Caco-2 (cell line): Measurements from ENCODE around the gene RGS10. TPM values are rescaled to one million over a fixed set of nuclear protein-coding genes. Genes with fewer than 3 reads are reported as not detected.

ENCODE experiments used
- BruUV-seq: library from RNA; stranded (reverse); fragments of 400-500 nt; replicated peaks from 2 replicates; lab custom pipeline; 2021; lab: Mats Ljungman, UMichigan
- CTCF ChIA-PET: fragments of 300-600 bp; sonication (Branson Sonifier 250); formaldehyde crosslinking; loops from one replicate; lab custom pipeline; 2022; ENCODE audit warnings: antibody characterized with exemption; lab: Charles Lee
- POLR2A ChIA-PET: fragments of 300-600 bp; sonication (Branson Sonifier 250); formaldehyde crosslinking; loops from one replicate; lab custom pipeline; 2022; ENCODE audit warnings: antibody characterized with exemption; lab: Charles Lee
- DNase-seq, 2 experiments: peaks; one replicate each; pipeline versions ENCODE4 v3.0.0 to v3.0.0-alpha.2; 2020 to 2022
- H3K27me3 ChIP-seq: replicated peaks from 2 replicates; pipeline ENCODE4 v1.6.0; 2011; ENCODE audit warnings: low read length; ENCODE audit not compliant: control insufficient read depth, insufficient read depth
- H3K36me3 ChIP-seq: 2 replicates; pipeline ENCODE4 v1.5.1; 2011; ENCODE audit warnings: low read length; ENCODE audit not compliant: control insufficient read depth, insufficient read depth
- H3K4me1 ChIP-seq: fragments of 250-450 bp; sonication (Bioruptor Pico); 2 replicates; pipeline ENCODE4 v1.5.1; 2020; ENCODE audit warnings: mild to moderate bottlenecking
- H3K4me3 ChIP-seq: 2 replicates; pipeline ENCODE4 v1.5.1; 2011; ENCODE audit warnings: low read depth, mild to moderate bottlenecking, control low read depth, low read length
- H3K9me3 ChIP-seq: fragments of 250-450 bp; sonication (Bioruptor Pico); 2 replicates; pipeline ENCODE4 v1.5.1; 2020; ENCODE audit warnings: mild to moderate bottlenecking, moderate library complexity
- H3K27ac Mint-ChIP-seq: one replicate; pipeline ENCODE4 v1.8.0; 2022; ENCODE audit warnings: mixed read lengths; ENCODE audit not compliant: unreplicated experiment
- H3K27me3 Mint-ChIP-seq: one replicate; pipeline ENCODE4 v1.8.0; 2022; ENCODE audit warnings: mixed read lengths; ENCODE audit not compliant: insufficient read depth, unreplicated experiment
- H3K36me3 Mint-ChIP-seq: one replicate; pipeline ENCODE4 v1.8.0; 2022; ENCODE audit warnings: mild to moderate bottlenecking, mixed read lengths; ENCODE audit not compliant: insufficient read depth, unreplicated experiment
- H3K4me1 Mint-ChIP-seq: one replicate; pipeline ENCODE4 v1.8.0; 2022; ENCODE audit warnings: low read depth, mixed read lengths; ENCODE audit not compliant: unreplicated experiment
- H3K4me3 Mint-ChIP-seq: one replicate; pipeline ENCODE4 v1.8.0; 2022; ENCODE audit warnings: mild to moderate bottlenecking, moderate library complexity, mixed read lengths; ENCODE audit not compliant: unreplicated experiment
- H3K9me3 Mint-ChIP-seq: one replicate; pipeline ENCODE4 v1.8.0; 2022; ENCODE audit warnings: mixed read lengths; ENCODE audit not compliant: unreplicated experiment
- CTCF ChIP-seq, 2 experiments: fragments of 200-600 bp in 1 of 2; IDR thresholded peaks; 1 replicate in 1 of 2; 2 replicates in 1 of 2; pipeline versions ENCODE4 v1.5.1 to v1.8.0; 2011 to 2022; ENCODE audit warnings: antibody characterized with exemption in 1 of 2, control low read depth in 1 of 2, inconsistent platforms in 1 of 2, low read depth in 1 of 2, low read length in 1 of 2, mild to moderate bottlenecking in 1 of 2, moderate library complexity in 1 of 2; ENCODE audit not compliant: insufficient read depth in 1 of 2, severe bottlenecking in 1 of 2, unreplicated experiment in 1 of 2
- intact Hi-C: fragments of 100-400 bp; cut with micrococcal nuclease; formaldehyde crosslinking; loops from one replicate; pipeline ENCODE4 v1.10.0; 2022; ENCODE audit not compliant: unreplicated experiment
- total RNA-seq: library from RNA; stranded (reverse); gene quantifications from 2 replicates; pipeline ENCODE4 v1.2.3, GENCODE V29; 2022

RGS10 gene
- total RNA-seq, 1 experiment from 2014 or later: 23.2 TPM

GRCh38 chr10:119498889-119499676 is 43.4 kb downstream of the RGS10 start:
- no TSS peak for BruUV-seq
- no peak for DNase-seq
- Histone ChIP-seq H3K36me3 (no peaks in the 10 kb centered on the region), H3K27me3 (no peaks in the 10 kb centered on the region; the same call in 1 of the 2 replicates), H3K9me3 (no peaks in the 10 kb centered on the region), H3K4me3 (no peak overlapping the region), H3K4me1 (no peaks in the 10 kb centered on the region)
- Mint-ChIP-seq H3K9me3 (no peaks in the 10 kb centered on the region), H3K27ac (no peak overlapping the region), H3K4me3 (no peak overlapping the region), H3K27me3 (no peaks in the 10 kb centered on the region), H3K36me3 (no peaks in the 10 kb centered on the region), H3K4me1 (no peaks in the 10 kb centered on the region)
- intact Hi-C loops: no loop called here
- POLR2A ChIA-PET: no interaction called here
- no peak for TF ChIP-seq CTCF (IDR thresholded peaks at IDR 0.05; ENCODE audit: insufficient read depth in 1 of 2, low read depth in 1 of 2, low read length in 1 of 2, severe bottlenecking in 1 of 2, unreplicated experiment in 1 of 2)
- CTCF ChIA-PET: interaction anchor here (1.0 kb wide), 1 partner anchor 9 kb away, joined by 4 read pairs; no protein-coding TSS in a partner anchor

GRCh38 chr10:119497243-119497642 is 45.3 kb downstream of the RGS10 start:
- Mint-ChIP-seq H3K27ac (no peak overlapping the region), H3K4me1 (no peaks in the 10 kb centered on the region), H3K27me3 (no peaks in the 10 kb centered on the region), H3K36me3 (no peaks in the 10 kb centered on the region), H3K4me3 (no peak overlapping the region), H3K9me3 (no peaks in the 10 kb centered on the region)
- no peaks in the 10 kb centered on the region for H3K9me3 ChIP-seq
- H3K27me3 ChIP-seq: no peaks in the 10 kb centered on the region; the same call in 1 of the 2 replicates
- intact Hi-C loops: no loop called here
- no peak for TF ChIP-seq CTCF (IDR thresholded peaks at IDR 0.05; ENCODE audit: insufficient read depth in 1 of 2, low read depth in 1 of 2, low read length in 1 of 2, severe bottlenecking in 1 of 2, unreplicated experiment in 1 of 2)
- DNase-seq: no peak
- no peaks in the 10 kb centered on the region for H3K4me1 ChIP-seq
- BruUV-seq: no TSS peak
- ChIA-PET CTCF (no interaction called here), POLR2A (no interaction called here)
- no peak overlapping the region for H3K4me3 ChIP-seq
- H3K36me3 ChIP-seq: no peaks in the 10 kb centered on the region

GRCh38 chr10:119496273-119496672 is 46.2 kb downstream of the RGS10 start:
- TF ChIP-seq CTCF (IDR thresholded peaks at IDR 0.05; ENCODE audit: insufficient read depth in 1 of 2, low read depth in 1 of 2, low read length in 1 of 2, severe bottlenecking in 1 of 2, unreplicated experiment in 1 of 2): no peak
- Mint-ChIP-seq H3K27me3 (no peaks in the 10 kb centered on the region), H3K9me3 (no peaks in the 10 kb centered on the region), H3K36me3 (no peaks in the 10 kb centered on the region), H3K4me1 (no peaks in the 10 kb centered on the region), H3K4me3 (no peak overlapping the region), H3K27ac (no peak overlapping the region)
- intact Hi-C loops: no loop called here
- ChIA-PET CTCF (no interaction called here), POLR2A (no interaction called here)
- H3K9me3 ChIP-seq: no peaks in the 10 kb centered on the region
- BruUV-seq: no TSS peak
- H3K36me3 ChIP-seq: no peaks in the 10 kb centered on the region
- H3K27me3 ChIP-seq: no peaks in the 10 kb centered on the region; the same call in 1 of the 2 replicates
- H3K4me1 ChIP-seq: no peaks in the 10 kb centered on the region
- no peak for DNase-seq
- H3K4me3 ChIP-seq: no peak overlapping the region
